Measurements from ENCODE around the gene OR51M1. TPM values are rescaled to one million over a fixed set of nuclear protein-coding genes. Genes with fewer than 3 reads are reported as not detected.

The OR51M1 gene
- total and polyA plus RNA-seq, 2 experiments from 2014 or later = not detected

DNA sequence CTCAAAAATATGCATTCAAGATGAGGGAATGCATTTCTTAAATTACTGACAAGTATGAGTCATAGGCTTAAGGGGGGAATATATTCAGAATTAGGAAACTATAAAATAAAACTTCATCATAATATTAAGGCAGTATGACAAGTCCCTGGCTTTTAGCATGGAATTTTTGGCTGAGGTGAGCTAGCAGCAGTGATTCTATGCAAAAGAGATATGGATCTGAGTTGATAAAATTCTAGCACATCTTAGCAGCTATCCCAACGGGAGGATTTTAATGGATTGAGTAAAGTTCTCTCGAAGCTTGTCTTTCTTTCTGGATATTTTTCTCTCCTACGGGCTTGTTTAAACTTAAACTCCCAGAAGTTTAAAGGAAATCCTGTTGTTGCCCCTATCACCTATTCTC lies 39.5 kb downstream of the OR51M1 start:
- no peaks in the 10 kb centered on the region for H3K27me3 ChIP-seq
- no peak overlapping the region for H3K4me2 ChIP-seq
- H3K4me3 ChIP-seq = no peak overlapping the region
- H3K27ac ChIP-seq = no peak overlapping the region
- 56% methylated on average over 3 of the region's 3 CpGs for WGBS (ENCODE audit: low lambda C conversion rate, missing lambda C conversion rate)
- no peak for DNase-seq (ENCODE audit: low spot score)
- no peaks in the 10 kb centered on the region for H3K79me2 ChIP-seq
- no peaks in the 10 kb centered on the region for H4K20me1 ChIP-seq (ENCODE audit: insufficient read depth, poor library complexity, severe bottlenecking)
- TF ChIP-seq EZH2 (IDR thresholded peaks at IDR 0.05; ENCODE audit: borderline replicate concordance) (no peak), EZH2phosphoT487 (IDR thresholded peaks at IDR 0.05; ENCODE audit: low read depth, severe bottlenecking, unreplicated experiment) (no peak)
- TF ChIP-seq, protein P1, sequence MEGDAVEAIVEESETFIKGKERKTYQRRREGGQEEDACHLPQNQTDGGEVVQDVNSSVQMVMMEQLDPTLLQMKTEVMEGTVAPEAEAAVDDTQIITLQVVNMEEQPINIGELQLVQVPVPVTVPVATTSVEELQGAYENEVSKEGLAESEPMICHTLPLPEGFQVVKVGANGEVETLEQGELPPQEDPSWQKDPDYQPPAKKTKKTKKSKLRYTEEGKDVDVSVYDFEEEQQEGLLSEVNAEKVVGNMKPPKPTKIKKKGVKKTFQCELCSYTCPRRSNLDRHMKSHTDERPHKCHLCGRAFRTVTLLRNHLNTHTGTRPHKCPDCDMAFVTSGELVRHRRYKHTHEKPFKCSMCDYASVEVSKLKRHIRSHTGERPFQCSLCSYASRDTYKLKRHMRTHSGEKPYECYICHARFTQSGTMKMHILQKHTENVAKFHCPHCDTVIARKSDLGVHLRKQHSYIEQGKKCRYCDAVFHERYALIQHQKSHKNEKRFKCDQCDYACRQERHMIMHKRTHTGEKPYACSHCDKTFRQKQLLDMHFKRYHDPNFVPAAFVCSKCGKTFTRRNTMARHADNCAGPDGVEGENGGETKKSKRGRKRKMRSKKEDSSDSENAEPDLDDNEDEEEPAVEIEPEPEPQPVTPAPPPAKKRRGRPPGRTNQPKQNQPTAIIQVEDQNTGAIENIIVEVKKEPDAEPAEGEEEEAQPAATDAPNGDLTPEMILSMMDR (IDR thresholded peaks at IDR 0.05; ENCODE audit: poor library complexity) = no peak
- H3K9me3 ChIP-seq (ENCODE audit: low read depth) = no peaks in the 10 kb centered on the region
- no peaks in the 10 kb centered on the region for H3K9me2 ChIP-seq (replicated peaks; ENCODE audit: insufficient read depth)
- H3K36me3 ChIP-seq (replicated peaks; ENCODE audit: insufficient read depth, low read depth) = no peaks in the 10 kb centered on the region
- H2AFZ ChIP-seq = no peak overlapping the region
- no peaks in the 10 kb centered on the region for H3K4me1 ChIP-seq (ENCODE audit: insufficient read depth)

DNA sequence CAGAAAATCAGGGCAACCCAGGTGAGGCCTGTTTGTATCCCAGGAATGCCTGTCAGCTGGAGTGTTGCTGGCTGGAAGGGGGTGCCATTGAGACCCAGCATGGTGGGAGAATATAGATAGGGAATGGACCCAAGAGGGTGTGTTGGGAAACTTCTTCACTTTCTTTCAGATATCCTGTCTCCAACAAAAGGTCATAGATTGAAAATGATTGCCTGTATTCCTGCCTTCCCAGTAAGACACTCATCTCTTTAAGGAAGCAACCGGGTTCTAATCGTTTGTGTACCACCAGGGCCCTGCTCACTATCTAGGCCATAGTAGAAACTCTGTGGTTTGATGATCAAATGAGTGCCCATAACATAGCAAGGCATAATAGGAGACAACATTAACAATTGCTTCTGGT lies 57.8 kb downstream of the OR51M1 start, which contains the start of gene OR51I1:
OR51I1 (minus strand) TSS at position 101 of the 400 bp plus-strand sequence; CDS start at position 101, 0 bp downstream.
- DNase-seq (ENCODE audit: low spot score) = no peak
- Histone ChIP-seq H3K36me3 (replicated peaks; ENCODE audit: insufficient read depth, low read depth) (no peaks in the 10 kb centered on the region), H3K9me2 (replicated peaks; ENCODE audit: insufficient read depth) (no peaks in the 10 kb centered on the region), H2AFZ (no peak within 1 kb of the TSS), H3K4me1 (ENCODE audit: insufficient read depth) (no peaks in the 10 kb centered on the region), H3K27ac (no peak within 1 kb of the TSS), H3K4me3 (no peak within 1 kb of the TSS), H3K4me2 (no peak within 1 kb of the TSS), H3K9me3 (ENCODE audit: low read depth) (no peaks in the 10 kb centered on the region), H3K27me3 (peaks cover 8% of the 10 kb centered on the region), H4K20me1 (ENCODE audit: insufficient read depth, poor library complexity, severe bottlenecking) (no peaks in the 10 kb centered on the region), H3K79me2 (no peaks in the 10 kb centered on the region)
- TF ChIP-seq, protein P1 (IDR thresholded peaks at IDR 0.05; ENCODE audit: poor library complexity) = no peak
- no peak for TF ChIP-seq EZH2 (IDR thresholded peaks at IDR 0.05; ENCODE audit: borderline replicate concordance)
- no peak for TF ChIP-seq EZH2phosphoT487 (IDR thresholded peaks at IDR 0.05; ENCODE audit: low read depth, severe bottlenecking, unreplicated experiment)
- 38% methylated on average over 2 of the region's 2 CpGs for WGBS (ENCODE audit: low lambda C conversion rate, missing lambda C conversion rate)

Small RNAs within 50 kb of the gene (small RNA-seq; reads per million reads assigned to genes)
- not detected for gene AC104389.3

Other genes with a start within 250 kb of the OR51M1 start
- not detected in 2 replicates for gene OR52A5, start 245.5 kb upstream of the OR51M1 start, total RNA-seq
- not detected in 2 replicates for gene OR52A5, start 245.5 kb upstream of the OR51M1 start, polyA plus RNA-seq
- gene OR52A1, start 229.1 kb upstream of the OR51M1 start, total RNA-seq = not detected in 2 replicates
- not detected in 2 replicates for gene OR52A1, start 229.1 kb upstream of the OR51M1 start, polyA plus RNA-seq
- not detected in 2 replicates for gene OR51V1, start 183.1 kb upstream of the OR51M1 start, total RNA-seq
- not detected in 2 replicates for gene OR51V1, start 183.1 kb upstream of the OR51M1 start, polyA plus RNA-seq
- not detected in 2 replicates for gene HBB, start 156.7 kb upstream of the OR51M1 start, total RNA-seq
- not detected in 2 replicates for gene HBB, start 156.7 kb upstream of the OR51M1 start, polyA plus RNA-seq
- not detected in 2 replicates for gene HBD, start 149.3 kb upstream of the OR51M1 start, total RNA-seq
- not detected in 2 replicates for gene HBD, start 149.3 kb upstream of the OR51M1 start, polyA plus RNA-seq
- gene HBG1, start 134.0 kb upstream of the OR51M1 start, total RNA-seq = not detected in 2 replicates
- not detected in 2 replicates for gene HBG1, start 134.0 kb upstream of the OR51M1 start, polyA plus RNA-seq
- not detected in 2 replicates for gene HBG2, start 129.0 kb upstream of the OR51M1 start, total RNA-seq
- 0.63 TPM in 1 of 2 replicates, not detected in the other for gene HBG2, start 129.0 kb upstream of the OR51M1 start, polyA plus RNA-seq
- 1.1 and 1.6 TPM in 2 replicates for gene HBE1, start 113.9 kb upstream of the OR51M1 start, total RNA-seq
- 0.25 and 1.5 TPM in 2 replicates for gene HBE1, start 113.9 kb upstream of the OR51M1 start, polyA plus RNA-seq
- gene OR51B4, start 81.9 kb upstream of the OR51M1 start, total RNA-seq = not detected in 2 replicates
- 0.17 TPM in 1 of 2 replicates, not detected in the other for gene OR51B4, start 81.9 kb upstream of the OR51M1 start, polyA plus RNA-seq
- not detected in 2 replicates for gene OR51B2, start 59.5 kb upstream of the OR51M1 start, total RNA-seq
- not detected in 2 replicates for gene OR51B2, start 59.5 kb upstream of the OR51M1 start, polyA plus RNA-seq
- gene OR51B5, start 40.3 kb upstream of the OR51M1 start, total RNA-seq = 0.20 TPM in 1 of 2 replicates, not detected in the other
- not detected in 2 replicates for gene OR51B5, start 40.3 kb upstream of the OR51M1 start, polyA plus RNA-seq
- gene OR51B6, start 32.3 kb upstream of the OR51M1 start, total RNA-seq = not detected in 2 replicates
- not detected in 2 replicates for gene OR51B6, start 32.3 kb upstream of the OR51M1 start, polyA plus RNA-seq
- not detected in 2 replicates for gene OR51Q1, start 38.3 kb downstream of the OR51M1 start, total RNA-seq
- gene OR51Q1, start 38.3 kb downstream of the OR51M1 start, polyA plus RNA-seq = not detected in 2 replicates
- not detected in 2 replicates for gene OR51I1, start 57.7 kb downstream of the OR51M1 start, total RNA-seq
- gene OR51I1, start 57.7 kb downstream of the OR51M1 start, polyA plus RNA-seq = not detected in 2 replicates
- gene OR51I2, start 65.5 kb downstream of the OR51M1 start, total RNA-seq = not detected in 2 replicates
- not detected in 2 replicates for gene OR51I2, start 65.5 kb downstream of the OR51M1 start, polyA plus RNA-seq
- not detected in 2 replicates for gene OR52D1, start 104.9 kb downstream of the OR51M1 start, total RNA-seq
- gene OR52D1, start 104.9 kb downstream of the OR51M1 start, polyA plus RNA-seq = not detected in 2 replicates
- gene UBQLN3, start 126.1 kb downstream of the OR51M1 start, total RNA-seq = 0.50 TPM in 1 of 2 replicates, not detected in the other
- gene UBQLN3, start 126.1 kb downstream of the OR51M1 start, polyA plus RNA-seq = not detected in 2 replicates
- 0.53 and 0.76 TPM in 2 replicates for gene UBQLNL, start 132.9 kb downstream of the OR51M1 start, total RNA-seq
- 0.52 TPM in 1 of 2 replicates, not detected in the other for gene UBQLNL, start 132.9 kb downstream of the OR51M1 start, polyA plus RNA-seq
- gene OR52H1, start 164.7 kb downstream of the OR51M1 start, total RNA-seq = 0.28 TPM in 1 of 2 replicates, not detected in the other
- not detected in 2 replicates for gene OR52H1, start 164.7 kb downstream of the OR51M1 start, polyA plus RNA-seq
- gene OR52B6, start 197.1 kb downstream of the OR51M1 start, total RNA-seq = not detected in 2 replicates
- not detected in 2 replicates for gene OR52B6, start 197.1 kb downstream of the OR51M1 start, polyA plus RNA-seq
- 6.6 and 10.7 TPM in 2 replicates for gene TRIM6, start 212.8 kb downstream of the OR51M1 start, total RNA-seq
- 4.3 and 8.0 TPM in 2 replicates for gene TRIM6, start 212.8 kb downstream of the OR51M1 start, polyA plus RNA-seq
- gene TRIM34, start 241.2 kb downstream of the OR51M1 start, total RNA-seq = 10.5 and 14.6 TPM in 2 replicates
- gene TRIM34, start 241.2 kb downstream of the OR51M1 start, polyA plus RNA-seq = 2.7 and 3.6 TPM in 2 replicates

Data from hepatocyte (in vitro differentiated cells).